ENCODE data around the gene RBMS3.
"Not testable (repeated sequence)": the region's sequence is repeated elsewhere in the genome, so short reads cannot be mapped to it uniquely, and the experiment has no call there.

The RBMS3 gene

GRCh38 chr3:30048431-30048830, 767.6 kb downstream of the RBMS3 start:
- ChIA-PET POLR2A (no interaction called here), CTCF (no interaction called here)
- no peak for TF ChIP-seq SP1 (IDR thresholded peaks at IDR 0.05)
- no peak for TF ChIP-seq FOXM1 (IDR thresholded peaks at IDR 0.05; ENCODE audit: borderline replicate concordance)
- no peak for TF ChIP-seq ARNT (IDR thresholded peaks at IDR 0.05)
- no peak for TF ChIP-seq HDGF (IDR thresholded peaks at IDR 0.05; ENCODE audit: borderline replicate concordance)
- no peak for TF ChIP-seq TARDBP (IDR thresholded peaks at IDR 0.05)
- TF ChIP-seq SUZ12 (IDR thresholded peaks at IDR 0.05), result no peak
- TF ChIP-seq ZNF384 (IDR thresholded peaks at IDR 0.05), result no peak
- TF ChIP-seq CTBP1 (IDR thresholded peaks at IDR 0.05; ENCODE audit: borderline replicate concordance), result no peak
- TF ChIP-seq, protein P1, sequence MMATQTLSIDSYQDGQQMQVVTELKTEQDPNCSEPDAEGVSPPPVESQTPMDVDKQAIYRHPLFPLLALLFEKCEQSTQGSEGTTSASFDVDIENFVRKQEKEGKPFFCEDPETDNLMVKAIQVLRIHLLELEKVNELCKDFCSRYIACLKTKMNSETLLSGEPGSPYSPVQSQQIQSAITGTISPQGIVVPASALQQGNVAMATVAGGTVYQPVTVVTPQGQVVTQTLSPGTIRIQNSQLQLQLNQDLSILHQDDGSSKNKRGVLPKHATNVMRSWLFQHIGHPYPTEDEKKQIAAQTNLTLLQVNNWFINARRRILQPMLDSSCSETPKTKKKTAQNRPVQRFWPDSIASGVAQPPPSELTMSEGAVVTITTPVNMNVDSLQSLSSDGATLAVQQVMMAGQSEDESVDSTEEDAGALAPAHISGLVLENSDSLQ (IDR thresholded peaks at IDR 0.05), result no peak
- no peak for TF ChIP-seq BHLHE40 (IDR thresholded peaks at IDR 0.05; ENCODE audit: borderline replicate concordance)
- TF ChIP-seq NFRKB (IDR thresholded peaks at IDR 0.05), result no peak
- TF ChIP-seq LEF1 (IDR thresholded peaks at IDR 0.05; ENCODE audit: borderline replicate concordance), result no peak
- no peak for TF ChIP-seq L3MBTL2 (conservative IDR thresholded peaks at IDR 0.05)
- TF ChIP-seq FOXK2 (IDR thresholded peaks at IDR 0.05), result no peak
- TF ChIP-seq ELF4 (IDR thresholded peaks at IDR 0.05), result no peak
- no peak for TF ChIP-seq FOXA1 (IDR thresholded peaks at IDR 0.05)
- DNase-seq (ENCODE audit: extremely low spot score), result no peak

GRCh38 chr3:30050116-30050515, 769.2 kb downstream of the RBMS3 start:
- CTCF ChIA-PET; DNase-seq (ENCODE audit: extremely low spot score); POLR2A ChIA-PET: not testable (repeated sequence)

- no peak for TF ChIP-seq ELF4 (IDR thresholded peaks at IDR 0.05)
- TF ChIP-seq L3MBTL2 (conservative IDR thresholded peaks at IDR 0.05), result no peak
- no peak for TF ChIP-seq TARDBP (IDR thresholded peaks at IDR 0.05)
- no peak for TF ChIP-seq CTBP1 (IDR thresholded peaks at IDR 0.05; ENCODE audit: borderline replicate concordance)
- no peak for TF ChIP-seq FOXM1 (IDR thresholded peaks at IDR 0.05; ENCODE audit: borderline replicate concordance)
- no peak for TF ChIP-seq HDGF (IDR thresholded peaks at IDR 0.05; ENCODE audit: borderline replicate concordance)
- TF ChIP-seq BHLHE40 (IDR thresholded peaks at IDR 0.05; ENCODE audit: borderline replicate concordance), result no peak
- no peak for TF ChIP-seq ARNT (IDR thresholded peaks at IDR 0.05)
- TF ChIP-seq ZNF384 (IDR thresholded peaks at IDR 0.05), result no peak
- TF ChIP-seq SP1 (IDR thresholded peaks at IDR 0.05), result no peak
- no peak for TF ChIP-seq NFRKB (IDR thresholded peaks at IDR 0.05)
- no peak for TF ChIP-seq SUZ12 (IDR thresholded peaks at IDR 0.05)
- TF ChIP-seq, protein P1 (IDR thresholded peaks at IDR 0.05), result no peak
- POLR2A ChIA-PET, result no interaction called here
- DNase-seq (ENCODE audit: extremely low spot score), result no peak
- CTCF ChIA-PET, result no interaction called here
Measured at GRCh38 chr3:30059240-30059639, 778.4 kb downstream of the RBMS3 start.

All from HEK293T (cell line).